GM12878 (cell line): Measurements from ENCODE around the gene GOLGA8F.
"Not testable (repeated sequence)": the region's sequence is repeated elsewhere in the genome, so short reads cannot be mapped to it uniquely, and the experiment has no call there.

Experiments used
- CTCF ChIP-seq, 3 experiments: IDR thresholded peaks in 2 of 3; conservative IDR thresholded peaks in 1 of 3; 2 replicates each; pipeline ENCODE4 v1.5.1; 2011; ENCODE audit warnings: low read depth in 3 of 3, low read length in 3 of 3, mild to moderate bottlenecking in 3 of 3, control low read depth in 2 of 3, moderate library complexity in 2 of 3, inconsistent platforms in 1 of 3, mixed read lengths in 1 of 3; ENCODE audit not compliant: control insufficient read depth in 2 of 3, insufficient read depth in 1 of 3; ENCODE audit errors: extremely low read depth in 1 of 3
- EZH2 ChIP-seq: IDR thresholded peaks from 2 replicates; pipeline ENCODE4 v1.6.1; 2012; ENCODE audit warnings: low read depth, mild to moderate bottlenecking, control low read depth, inconsistent platforms, low read length, borderline replicate concordance; ENCODE audit not compliant: control insufficient read depth
- GABPA ChIP-seq: IDR thresholded peaks from 2 replicates; pipeline ENCODE4 v1.6.1; 2014; ENCODE audit warnings: antibody characterized with exemption, low read depth, mild to moderate bottlenecking, inconsistent platforms
- GATAD2B ChIP-seq: fragments of 450-650 bp; conservative IDR thresholded peaks from 2 replicates; pipeline ENCODE4 v1.6.1; 2017; ENCODE audit warnings: low read depth, mild to moderate bottlenecking, moderate library complexity
- HDAC6 ChIP-seq: fragments of 200-600 bp; sonication (generic); IDR thresholded peaks from one replicate; pipeline ENCODE4 v1.8.0; 2017; ENCODE audit warnings: antibody characterized with exemption; ENCODE audit not compliant: unreplicated experiment
- IKZF1 ChIP-seq: fragments of 450-650 bp; conservative IDR thresholded peaks from 2 replicates; pipeline ENCODE4 v1.6.1; 2017; ENCODE audit warnings: antibody characterized with exemption, mild to moderate bottlenecking
- MAX ChIP-seq: IDR thresholded peaks from 2 replicates; pipeline ENCODE4 v1.6.1; 2012; ENCODE audit warnings: low read depth, low read length, improper control_type of control experiment
- POLR2A ChIP-seq: IDR thresholded peaks from 2 replicates; pipeline ENCODE4 v1.6.1; 2011; ENCODE audit warnings: low read depth, mild to moderate bottlenecking, low read length
- RAD21 ChIP-seq: IDR thresholded peaks from 2 replicates; pipeline ENCODE4 v1.6.1; 2011; ENCODE audit warnings: mild to moderate bottlenecking, low read depth, low read length, moderate library complexity; ENCODE audit not compliant: insufficient read depth
- RUNX3 ChIP-seq: IDR thresholded peaks from 2 replicates; pipeline ENCODE4 v1.6.1; 2012; ENCODE audit warnings: low read length, inconsistent platforms
- SREBF2 ChIP-seq: IDR thresholded peaks from 2 replicates; pipeline ENCODE4 v1.6.1; 2012; ENCODE audit warnings: mild to moderate bottlenecking, low read length
- YY1 ChIP-seq: IDR thresholded peaks from 2 replicates; pipeline ENCODE4 v1.6.1; 2011; ENCODE audit warnings: low read depth, mild to moderate bottlenecking, low read length
- TF ChIP-seq, protein P1 (sequence below): IDR thresholded peaks from 2 replicates; pipeline ENCODE4 v1.6.1; 2012; ENCODE audit warnings: low read depth, low read length, improper control_type of control experiment
- TF ChIP-seq, protein P2 (sequence below): fragments of 450-650 bp; IDR thresholded peaks from 2 replicates; pipeline ENCODE4 v1.6.1; 2017; ENCODE audit warnings: mild to moderate bottlenecking

DNA sequence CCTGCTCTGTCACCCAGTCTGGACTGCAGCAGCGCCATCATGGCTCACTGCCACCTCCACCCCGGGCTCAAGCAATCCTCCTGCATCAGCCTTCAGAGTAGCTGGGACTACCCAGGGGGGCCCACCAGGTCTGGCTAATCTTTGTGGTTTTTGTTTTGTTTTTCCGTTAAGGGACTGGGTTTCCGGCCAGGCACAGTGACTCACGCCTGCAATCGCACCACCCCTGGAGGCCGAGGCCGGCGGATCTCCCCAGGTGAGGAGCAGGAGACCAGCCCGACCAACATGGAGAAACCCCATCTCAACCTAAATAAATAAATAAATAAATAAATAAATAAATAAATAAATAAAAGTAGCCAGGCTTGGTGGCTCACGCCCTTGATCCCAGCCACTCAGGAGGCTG is 17.6 kb downstream of the GOLGA8F start:
- TF ChIP-seq CTCF (IDR thresholded peaks at IDR 0.05 in 2 of 3, conservative IDR thresholded peaks at IDR 0.05 in 1 of 3; ENCODE audit: control insufficient read depth in 2 of 3, extremely low read depth in 1 of 3, insufficient read depth in 1 of 3, low read depth in 3 of 3, low read length in 3 of 3); RUNX3; IKZF1; HDAC6; RAD21; POLR2A; EZH2; YY1; MAX; SREBF2; GATAD2B; GABPA: not testable (repeated sequence)
- TF ChIP-seq, protein P1, sequence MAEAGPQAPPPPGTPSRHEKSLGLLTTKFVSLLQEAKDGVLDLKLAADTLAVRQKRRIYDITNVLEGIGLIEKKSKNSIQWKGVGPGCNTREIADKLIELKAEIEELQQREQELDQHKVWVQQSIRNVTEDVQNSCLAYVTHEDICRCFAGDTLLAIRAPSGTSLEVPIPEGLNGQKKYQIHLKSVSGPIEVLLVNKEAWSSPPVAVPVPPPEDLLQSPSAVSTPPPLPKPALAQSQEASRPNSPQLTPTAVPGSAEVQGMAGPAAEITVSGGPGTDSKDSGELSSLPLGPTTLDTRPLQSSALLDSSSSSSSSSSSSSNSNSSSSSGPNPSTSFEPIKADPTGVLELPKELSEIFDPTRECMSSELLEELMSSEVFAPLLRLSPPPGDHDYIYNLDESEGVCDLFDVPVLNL: not testable (repeated sequence)
- TF ChIP-seq, protein P2, sequence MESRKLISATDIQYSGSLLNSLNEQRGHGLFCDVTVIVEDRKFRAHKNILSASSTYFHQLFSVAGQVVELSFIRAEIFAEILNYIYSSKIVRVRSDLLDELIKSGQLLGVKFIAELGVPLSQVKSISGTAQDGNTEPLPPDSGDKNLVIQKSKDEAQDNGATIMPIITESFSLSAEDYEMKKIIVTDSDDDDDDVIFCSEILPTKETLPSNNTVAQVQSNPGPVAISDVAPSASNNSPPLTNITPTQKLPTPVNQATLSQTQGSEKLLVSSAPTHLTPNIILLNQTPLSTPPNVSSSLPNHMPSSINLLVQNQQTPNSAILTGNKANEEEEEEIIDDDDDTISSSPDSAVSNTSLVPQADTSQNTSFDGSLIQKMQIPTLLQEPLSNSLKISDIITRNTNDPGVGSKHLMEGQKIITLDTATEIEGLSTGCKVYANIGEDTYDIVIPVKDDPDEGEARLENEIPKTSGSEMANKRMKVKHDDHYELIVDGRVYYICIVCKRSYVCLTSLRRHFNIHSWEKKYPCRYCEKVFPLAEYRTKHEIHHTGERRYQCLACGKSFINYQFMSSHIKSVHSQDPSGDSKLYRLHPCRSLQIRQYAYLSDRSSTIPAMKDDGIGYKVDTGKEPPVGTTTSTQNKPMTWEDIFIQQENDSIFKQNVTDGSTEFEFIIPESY: not testable (repeated sequence)
